ENCODE measurements around the gene FADS6. TPM values are rescaled to one million over a fixed set of nuclear protein-coding genes. Genes with fewer than 3 reads are reported as not detected.
A peak's percentile ranks its signal among the peaks of the same experiment; 100 is the strongest.

The FADS6 gene
- total RNA-seq, 1 donor from 2014 or later, result 0.85 TPM

DNA sequence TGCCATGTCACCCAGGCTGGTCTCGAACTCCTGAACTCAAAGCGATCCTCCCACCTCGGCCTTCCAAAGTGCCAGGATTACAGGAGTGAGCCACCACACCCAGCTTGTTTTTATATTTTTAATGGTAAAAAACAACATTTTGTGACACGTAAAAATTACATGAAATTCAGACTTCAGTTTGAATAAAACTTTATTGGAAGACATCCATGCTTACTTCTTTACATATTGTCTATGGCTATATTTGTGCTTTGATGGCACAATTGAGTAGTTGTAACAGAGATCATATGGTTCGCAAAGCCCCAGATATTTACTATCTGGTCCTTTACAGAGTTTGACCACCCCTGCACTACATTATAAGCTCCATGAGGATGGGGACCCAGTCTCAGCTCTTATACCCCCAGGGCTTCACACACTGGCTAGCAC, 18.8 kb downstream of the FADS6 start:
- no peak overlapping the region for H3K27ac Mint-ChIP-seq
- no peak for TF ChIP-seq CTCF (IDR thresholded peaks at IDR 0.05; ENCODE audit: unreplicated experiment)
- H3K27me3 Mint-ChIP-seq (ENCODE audit: low read depth), result peaks cover 2% of the 10 kb centered on the region
- H3K9me3 Mint-ChIP-seq, result no peaks in the 10 kb centered on the region
- DNase-seq (ENCODE audit: low spot score in 2 of 2, unreplicated experiment in 2 of 2), result no peak
- H3K4me3 Mint-ChIP-seq, result peak overlapping the region; percentile 20
- peaks cover 26% of the 10 kb centered on the region for H3K4me1 Mint-ChIP-seq
- peaks cover 2% of the 10 kb centered on the region for H3K36me3 Mint-ChIP-seq

GRCh38 chr17:74873874-74874614, 19.4 kb downstream of the FADS6 start:
- Mint-ChIP-seq H3K36me3 (peaks cover 3% of the 10 kb centered on the region), H3K27ac (peak overlapping the region; percentile 95), H3K27me3 (ENCODE audit: low read depth) (peaks cover 2% of the 10 kb centered on the region), H3K4me1 (peaks cover 26% of the 10 kb centered on the region), H3K9me3 (no peaks in the 10 kb centered on the region), H3K4me3 (peak overlapping the region; percentile 82)
- no peak for TF ChIP-seq CTCF (IDR thresholded peaks at IDR 0.05; ENCODE audit: unreplicated experiment)
- no peak for DNase-seq (ENCODE audit: low spot score in 2 of 2, unreplicated experiment in 2 of 2)

GRCh38 chr17:74873037-74873873, 20.2 kb downstream of the FADS6 start:
- peaks cover 33% of the 10 kb centered on the region for H3K4me1 Mint-ChIP-seq
- H3K27ac Mint-ChIP-seq, result peak overlapping the region; percentile 95
- no peak for TF ChIP-seq CTCF (IDR thresholded peaks at IDR 0.05; ENCODE audit: unreplicated experiment)
- peaks cover 3% of the 10 kb centered on the region for H3K36me3 Mint-ChIP-seq
- peak overlapping the region; percentile 82 for H3K4me3 Mint-ChIP-seq
- no peaks in the 10 kb centered on the region for H3K9me3 Mint-ChIP-seq
- H3K27me3 Mint-ChIP-seq (ENCODE audit: low read depth), result peaks cover 2% of the 10 kb centered on the region
- DNase-seq (ENCODE audit: low spot score in 2 of 2, unreplicated experiment in 2 of 2), result peak; percentile 99

GRCh38 chr17:74872313-74873036, 21.0 kb downstream of the FADS6 start, which contains the start of gene FDXR:
Gene FDXR (minus strand): TSS chr17:74872994. CDS start chr17:74872944, 50 bp downstream.
- no peaks in the 10 kb centered on the region for H3K9me3 Mint-ChIP-seq

More at GRCh38 chr17:74872313-74873036, 21.0 kb downstream of the FADS6 start, which contains the start of gene FDXR:
- no peak for DNase-seq (ENCODE audit: low spot score in 2 of 2, unreplicated experiment in 2 of 2)
- no peak for TF ChIP-seq CTCF (IDR thresholded peaks at IDR 0.05; ENCODE audit: unreplicated experiment)
- peak within 1 kb of the TSS; percentile 82 for H3K4me3 Mint-ChIP-seq
- peaks cover 3% of the 10 kb centered on the region for H3K36me3 Mint-ChIP-seq
- H3K4me1 Mint-ChIP-seq, result peaks cover 33% of the 10 kb centered on the region
- H3K27me3 Mint-ChIP-seq (ENCODE audit: low read depth), result peaks cover 2% of the 10 kb centered on the region
- peak within 1 kb of the TSS; percentile 95 for H3K27ac Mint-ChIP-seq
